Spleen (tissue), 7 donors: ENCODE measurements around the gene AKR1C3.

Source experiments
- POLR2A ChIP-seq, 3 donors: fragments of 450-650 bp; IDR thresholded peaks; one replicate each; pipeline ENCODE4 v1.5.1; 2017; ENCODE audit warnings: antibody characterized with exemption in 3 of 3, mild to moderate bottlenecking in 1 of 3
- TF ChIP-seq, protein P1 (sequence below), 11 experiments: fragments of 200-600 bp in 7 of 11; fragments of 450-650 bp in 4 of 11; sonication (generic) in 4 of 11; IDR thresholded peaks in 8 of 11; conservative IDR thresholded peaks in 3 of 11; 1 replicate in 7 of 11; 2 replicates in 4 of 11; pipeline versions ENCODE4 v1.4.0 to v1.8.0; 2016 to 2021; ENCODE audit warnings: antibody characterized with exemption in 11 of 11, inconsistent platforms in 4 of 11, mild to moderate bottlenecking in 1 of 11
- donor health status: DM: no; HTN: no; CAD: no; lungs with moderate emphysema.
- donor health status: DM: no; HTN: no; CAD: no.
- donor health status: DM: no; HTN: no; CAD: no.

DNA sequence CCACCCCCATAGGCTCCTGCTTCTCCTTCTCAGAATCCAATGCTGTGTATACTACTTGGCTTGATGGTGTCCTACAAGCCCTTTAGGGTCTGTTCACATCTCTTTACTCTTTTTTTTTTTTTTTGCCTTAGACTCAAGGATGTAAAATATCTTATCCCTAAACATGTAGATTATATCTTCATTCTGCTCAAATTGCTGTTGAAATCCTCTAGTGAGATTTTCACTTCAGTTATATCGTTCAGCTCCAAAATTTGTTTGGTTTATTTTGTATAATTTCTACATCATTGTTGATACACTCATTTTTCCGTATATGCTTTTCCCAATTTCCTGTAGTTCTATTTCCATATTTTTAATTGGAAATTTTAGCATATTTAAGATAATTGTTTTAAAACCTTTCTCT lies 1.8 kb upstream of the AKR1C3 start:
- TF ChIP-seq, protein P1, sequence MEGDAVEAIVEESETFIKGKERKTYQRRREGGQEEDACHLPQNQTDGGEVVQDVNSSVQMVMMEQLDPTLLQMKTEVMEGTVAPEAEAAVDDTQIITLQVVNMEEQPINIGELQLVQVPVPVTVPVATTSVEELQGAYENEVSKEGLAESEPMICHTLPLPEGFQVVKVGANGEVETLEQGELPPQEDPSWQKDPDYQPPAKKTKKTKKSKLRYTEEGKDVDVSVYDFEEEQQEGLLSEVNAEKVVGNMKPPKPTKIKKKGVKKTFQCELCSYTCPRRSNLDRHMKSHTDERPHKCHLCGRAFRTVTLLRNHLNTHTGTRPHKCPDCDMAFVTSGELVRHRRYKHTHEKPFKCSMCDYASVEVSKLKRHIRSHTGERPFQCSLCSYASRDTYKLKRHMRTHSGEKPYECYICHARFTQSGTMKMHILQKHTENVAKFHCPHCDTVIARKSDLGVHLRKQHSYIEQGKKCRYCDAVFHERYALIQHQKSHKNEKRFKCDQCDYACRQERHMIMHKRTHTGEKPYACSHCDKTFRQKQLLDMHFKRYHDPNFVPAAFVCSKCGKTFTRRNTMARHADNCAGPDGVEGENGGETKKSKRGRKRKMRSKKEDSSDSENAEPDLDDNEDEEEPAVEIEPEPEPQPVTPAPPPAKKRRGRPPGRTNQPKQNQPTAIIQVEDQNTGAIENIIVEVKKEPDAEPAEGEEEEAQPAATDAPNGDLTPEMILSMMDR (IDR thresholded peaks at IDR 0.05 in 8 of 11, conservative IDR thresholded peaks at IDR 0.05 in 3 of 11): no peak
- TF ChIP-seq POLR2A (IDR thresholded peaks at IDR 0.05): no peak
